RPMI8226 (cell line): Measurements from ENCODE around the gene ZNF862.
"Not testable (repeated sequence)": the region's sequence is repeated elsewhere in the genome, so short reads cannot be mapped to it uniquely, and the experiment has no call there.

Experiments used
- DNase-seq: peaks from one replicate; pipeline ENCODE4 v3.0.0-alpha.2; 2015

The ZNF862 gene

DNA sequence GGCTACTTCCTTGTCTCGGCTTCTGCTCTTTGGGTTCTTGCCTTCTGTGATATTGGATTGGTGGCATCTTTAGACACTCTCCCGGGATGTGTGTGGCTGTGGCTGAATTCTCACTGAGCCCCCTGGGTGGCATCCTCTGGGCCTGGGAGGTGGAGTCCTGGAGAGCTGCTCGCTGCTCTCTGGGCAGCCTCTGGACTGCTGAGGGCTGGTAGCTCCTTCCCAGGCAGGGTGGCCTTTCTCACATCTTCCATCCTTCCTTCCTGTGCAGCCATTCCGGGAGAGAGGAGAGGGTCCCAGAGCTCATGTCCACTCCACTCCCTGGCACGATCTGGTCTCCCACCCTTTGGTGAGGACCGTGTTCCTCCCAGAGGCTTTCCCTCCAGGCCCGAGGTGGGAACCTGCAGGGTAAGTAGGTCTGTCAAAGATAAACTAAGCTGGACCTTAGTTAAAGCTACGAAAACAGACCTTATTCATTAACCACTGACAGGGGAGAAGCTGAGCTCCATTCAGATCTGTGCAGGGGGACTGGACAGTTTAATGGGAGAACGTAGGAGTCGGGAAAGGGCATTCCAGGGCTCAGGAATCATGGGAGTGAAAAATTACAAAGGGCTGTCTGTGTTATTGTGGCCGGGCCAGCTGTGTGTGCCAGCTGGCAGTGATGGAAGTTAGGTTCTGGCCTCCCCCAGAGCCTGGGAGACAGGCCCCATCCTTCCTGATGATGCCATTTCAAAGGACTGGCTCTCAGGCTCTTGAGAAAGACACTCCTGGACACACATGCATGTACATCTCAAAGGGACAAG is 44.3 kb downstream of the ZNF862 start:
- peak; percentile 1 for DNase-seq

DNA sequence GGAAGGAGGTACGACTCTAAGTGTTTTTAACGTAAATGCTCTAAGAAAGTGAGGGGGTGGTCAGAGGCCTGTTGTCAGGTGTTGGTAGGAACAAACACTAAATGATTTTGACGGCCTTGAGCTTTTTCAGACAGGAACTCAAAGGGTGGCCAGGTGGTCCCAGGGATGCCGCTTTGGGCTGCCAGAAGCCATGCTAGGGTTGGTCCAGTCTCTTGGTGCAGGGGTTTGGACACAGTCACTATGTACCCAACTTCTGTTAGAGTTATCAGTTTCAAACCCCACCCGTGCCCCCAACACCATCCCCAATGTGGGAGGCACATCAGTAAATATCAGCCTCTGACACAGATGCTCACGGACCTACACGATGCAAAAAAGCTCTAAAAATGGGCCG is 44.9 kb downstream of the ZNF862 start:
- DNase-seq = no peak

DNA sequence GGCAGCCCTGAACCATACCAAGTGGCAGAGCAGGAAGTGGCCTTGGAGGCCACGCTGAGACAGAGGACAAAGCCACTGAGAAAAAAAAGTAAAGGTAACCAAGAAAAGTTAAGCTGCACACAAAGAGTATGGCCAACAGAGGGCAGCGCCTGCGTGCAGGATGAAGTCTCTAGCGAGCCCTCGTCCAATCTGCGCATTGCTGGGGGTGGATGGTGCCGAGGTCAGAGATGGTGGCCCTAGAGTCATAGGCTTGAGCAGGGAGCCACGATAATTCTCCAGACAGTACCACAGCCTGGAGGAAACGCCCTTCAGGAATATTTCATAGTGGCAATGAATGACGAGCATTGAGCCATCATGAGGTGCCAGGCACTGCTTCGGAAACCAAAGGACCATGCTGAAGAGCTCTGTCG is 45.3 kb downstream of the ZNF862 start:
- DNase-seq = peak; percentile 67

DNA sequence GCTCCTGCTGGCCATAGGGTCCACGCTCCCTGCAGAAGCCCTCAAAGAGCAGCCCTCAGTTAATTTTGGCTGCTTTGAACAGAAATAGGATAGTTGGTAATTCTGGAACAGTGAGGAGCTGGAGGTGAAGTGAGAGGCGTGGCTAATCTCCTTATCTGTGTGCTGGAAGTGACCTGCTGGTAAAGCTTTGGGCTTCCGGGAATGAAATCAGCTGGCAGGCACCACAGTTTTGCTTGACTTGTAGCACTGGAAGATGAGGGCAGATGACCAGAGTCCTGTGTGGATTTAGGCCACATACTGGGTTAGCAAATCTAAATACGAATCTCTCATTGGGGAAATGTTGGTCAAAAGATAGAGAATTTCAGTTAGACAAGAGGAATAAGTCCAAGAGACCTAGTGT is 45.8 kb downstream of the ZNF862 start:
- DNase-seq = peak; percentile 1

DNA sequence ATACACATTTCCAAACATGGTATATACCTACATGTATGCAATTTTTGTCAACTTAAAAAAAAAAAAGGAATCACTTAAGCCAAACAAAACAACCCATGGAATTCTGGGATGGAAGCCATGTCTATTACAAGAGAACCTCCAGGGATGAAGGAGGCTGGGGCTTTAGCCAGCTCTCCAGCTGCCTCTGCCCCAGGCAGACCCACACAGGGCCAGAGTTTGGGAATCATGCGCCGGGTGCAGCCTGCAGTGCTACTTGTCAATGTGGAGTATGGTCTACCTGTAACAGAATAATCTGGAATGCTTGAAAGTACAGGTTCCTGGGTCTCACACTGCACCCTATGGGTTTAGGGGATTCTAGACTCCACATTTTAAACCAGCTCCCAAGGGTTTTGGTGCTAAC is 46.4 kb downstream of the ZNF862 start:
- peak; percentile 0 for DNase-seq

DNA sequence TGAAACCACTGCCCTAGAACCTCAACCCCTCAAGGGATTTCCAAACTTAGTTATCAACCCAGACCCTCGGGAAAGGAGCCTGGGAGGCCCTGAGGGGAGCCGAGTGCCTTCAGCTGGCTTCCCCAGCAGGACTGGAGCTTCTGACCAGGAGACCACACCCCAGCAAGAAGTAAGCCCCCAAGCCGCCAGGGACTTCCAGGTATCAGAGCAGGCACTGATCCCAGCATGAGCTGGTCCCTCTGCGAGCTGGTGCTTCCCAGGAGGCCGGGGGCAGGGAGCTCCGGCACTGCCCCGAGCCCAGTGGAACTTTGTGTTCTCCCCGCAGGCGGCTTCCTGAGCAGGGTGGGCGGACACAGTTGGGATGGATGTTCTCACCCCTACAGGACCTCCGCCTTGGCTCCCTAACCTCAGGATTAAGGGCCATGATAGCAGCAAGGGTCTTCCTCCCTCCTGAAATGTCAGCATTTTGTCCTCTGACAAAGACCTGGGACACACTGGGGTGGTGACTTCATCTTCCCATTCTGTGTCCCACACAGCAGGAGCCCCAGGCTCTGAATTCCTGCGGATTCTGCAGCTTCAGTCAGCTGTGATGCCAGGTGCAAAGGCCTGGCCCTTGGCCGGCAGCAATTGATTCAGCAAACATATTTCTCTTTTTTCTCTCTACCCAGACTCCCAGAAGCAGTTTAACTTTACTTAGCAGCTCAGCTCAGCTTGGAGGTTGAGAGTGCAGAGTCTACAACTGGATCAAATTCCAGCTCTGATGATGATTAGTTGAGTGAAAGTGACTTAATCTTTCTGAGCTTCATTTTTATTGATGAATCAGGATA is 47.2 kb downstream of the ZNF862 start:
- peak; percentile 13 for DNase-seq

DNA sequence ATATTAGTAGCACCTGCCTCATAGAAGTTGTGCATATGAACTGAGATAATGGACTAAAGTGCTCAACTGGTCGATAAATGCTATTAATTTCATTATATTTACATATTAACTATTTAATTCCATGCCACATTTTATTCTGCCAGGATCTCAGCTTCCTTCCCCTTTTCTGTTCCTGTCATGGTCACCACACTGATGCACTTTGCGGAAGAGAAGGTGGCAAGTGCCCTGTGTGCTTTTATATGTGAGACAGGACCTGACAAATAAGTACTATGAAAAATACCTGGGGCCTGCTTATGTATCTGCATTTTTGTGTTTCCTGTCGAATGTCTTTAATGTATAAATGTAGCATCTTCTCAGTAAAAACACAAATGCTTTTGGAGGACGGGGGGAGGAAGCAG is 47.8 kb downstream of the ZNF862 start:
- DNase-seq = peak; percentile 1

DNA sequence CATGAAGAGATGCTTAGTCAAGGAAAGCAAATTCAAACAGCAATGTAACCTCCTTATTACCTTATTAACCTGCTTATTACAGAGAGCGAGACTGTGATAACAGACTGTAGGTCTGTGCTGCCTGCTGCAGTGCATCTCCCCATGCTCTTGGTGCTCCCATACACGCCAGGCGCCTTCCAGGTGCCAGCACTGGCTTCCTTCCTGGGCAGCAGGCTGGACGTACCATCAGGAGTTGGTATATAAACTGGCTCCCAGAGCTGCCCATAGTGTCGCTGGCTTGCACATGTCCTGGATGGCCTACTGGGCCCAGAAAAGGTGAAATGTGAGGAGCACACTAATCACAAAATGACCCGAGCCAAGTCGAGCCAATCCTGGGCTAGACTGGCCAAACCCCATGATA is 49.1 kb downstream of the ZNF862 start:
- DNase-seq = peak; percentile 0

DNA sequence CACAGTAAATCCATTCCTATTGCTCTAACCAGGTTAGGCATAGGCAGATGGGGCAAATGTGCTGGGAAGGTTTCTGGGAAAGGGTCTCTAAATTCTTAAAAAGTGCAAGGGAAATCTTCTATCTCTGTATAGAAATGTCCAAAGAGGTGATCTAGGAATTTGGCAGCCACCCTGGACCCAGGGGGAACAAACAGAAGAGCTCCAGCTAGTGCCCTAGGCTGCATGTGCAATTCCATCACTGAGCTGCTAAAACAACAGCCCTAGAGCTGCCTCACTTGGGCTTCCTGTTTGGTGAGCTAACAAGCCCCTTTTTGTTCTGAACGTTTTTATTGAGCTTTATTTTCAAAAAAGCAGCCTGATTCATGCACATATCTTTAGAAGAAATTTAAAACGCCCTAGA is 52.5 kb downstream of the ZNF862 start:
- not testable (repeated sequence) for DNase-seq

DNA sequence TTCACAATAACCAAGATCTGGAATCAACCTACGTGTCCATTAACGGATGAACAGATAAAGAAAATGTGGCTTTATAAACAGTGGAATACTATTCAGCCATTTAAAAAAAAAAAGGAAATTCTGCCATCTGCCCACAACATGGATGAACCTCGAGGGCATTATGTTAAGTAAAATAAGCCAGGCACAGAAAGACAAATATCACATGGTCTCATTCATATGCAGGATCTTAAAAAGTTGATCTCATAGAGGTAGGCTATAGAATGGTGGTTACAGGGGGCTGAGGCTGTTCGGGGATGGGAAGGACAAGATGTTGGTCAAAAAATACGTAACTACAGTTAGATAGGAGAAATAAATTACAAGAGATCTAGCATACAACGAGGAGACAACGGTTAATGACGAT is 56.8 kb downstream of the ZNF862 start:
- DNase-seq = not testable (repeated sequence)

DNA sequence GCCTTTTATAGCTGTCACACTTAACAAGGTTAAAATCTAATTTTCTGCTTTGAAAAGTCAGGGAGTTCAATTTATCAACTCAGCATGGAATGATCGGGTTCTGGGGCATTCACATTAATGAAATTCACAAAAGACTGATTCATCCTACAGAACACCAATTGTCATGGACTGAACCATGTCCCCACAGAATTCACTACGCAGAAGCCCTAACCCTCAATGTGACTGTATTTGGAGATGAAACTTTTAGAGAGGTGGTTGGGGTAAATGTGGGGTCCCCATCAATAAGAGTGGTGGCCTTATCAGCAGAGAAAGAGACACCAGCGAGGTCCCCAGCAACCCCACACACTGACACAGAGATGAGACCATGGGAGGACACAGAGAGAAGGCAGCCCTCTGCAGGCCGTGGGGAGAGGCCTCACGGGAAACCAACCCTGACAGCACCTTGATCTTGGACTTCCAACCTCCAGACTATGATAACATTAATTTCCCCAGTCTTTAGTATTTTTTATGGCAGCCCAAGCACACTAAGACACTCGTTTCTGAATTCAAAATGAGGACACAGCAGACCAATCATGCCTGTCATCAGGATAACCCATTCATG is 69.7 kb downstream of the ZNF862 start:
- DNase-seq = not testable (repeated sequence)

DNA sequence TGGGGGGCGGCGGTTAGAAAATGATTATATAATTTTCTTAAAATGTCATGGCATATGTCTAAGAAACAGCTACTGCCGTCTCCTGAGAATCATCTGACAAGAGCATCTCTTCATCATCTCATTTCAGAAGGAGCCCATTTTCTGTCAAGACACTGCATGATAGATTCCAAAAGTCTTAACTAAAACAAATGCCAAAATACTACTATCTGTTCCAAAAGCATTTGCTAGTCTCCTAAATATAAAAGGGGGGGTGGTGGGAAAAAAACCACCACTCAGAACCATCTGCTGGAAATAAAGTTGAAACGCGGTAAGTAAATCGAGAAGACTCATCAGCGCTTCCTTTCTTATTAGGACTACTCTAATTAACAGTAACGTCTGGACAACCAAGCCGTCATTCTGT is 72.0 kb downstream of the ZNF862 start:
- DNase-seq = not testable (repeated sequence)

DNA sequence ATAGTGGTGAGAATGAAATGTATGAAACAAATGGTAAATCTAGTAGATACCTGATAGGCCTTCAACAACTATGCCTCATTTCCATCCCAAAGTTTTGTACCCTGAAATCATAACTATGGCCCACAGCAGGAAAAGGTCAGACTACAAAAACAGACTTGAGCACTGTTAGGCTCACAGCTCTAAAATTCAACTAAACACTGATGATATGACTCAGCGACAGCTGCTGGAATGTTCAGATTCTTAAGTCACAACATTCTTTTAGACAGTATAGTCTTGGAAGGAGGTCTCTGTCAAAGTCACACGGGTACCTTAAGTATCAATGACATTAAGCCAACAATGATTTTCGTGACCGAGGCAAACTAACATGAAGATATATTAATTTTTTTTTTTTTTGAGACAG is 74.0 kb downstream of the ZNF862 start:
- not testable (repeated sequence) for DNase-seq
